Hematopoietic multipotent progenitor cell treated with erythropoietin and hydrocortisone succinate and interleukin-3 and kit ligand, for 6 days (in vitro differentiated cells): ENCODE measurements around the gene COPA.
"Not testable (repeated sequence)": the region's sequence is repeated elsewhere in the genome, so short reads cannot be mapped to it uniquely, and the experiment has no call there.

Source experiments
- DNase-seq: peaks from one replicate; pipeline ENCODE4 v3.0.0-alpha.2; 2015

The COPA gene

DNA sequence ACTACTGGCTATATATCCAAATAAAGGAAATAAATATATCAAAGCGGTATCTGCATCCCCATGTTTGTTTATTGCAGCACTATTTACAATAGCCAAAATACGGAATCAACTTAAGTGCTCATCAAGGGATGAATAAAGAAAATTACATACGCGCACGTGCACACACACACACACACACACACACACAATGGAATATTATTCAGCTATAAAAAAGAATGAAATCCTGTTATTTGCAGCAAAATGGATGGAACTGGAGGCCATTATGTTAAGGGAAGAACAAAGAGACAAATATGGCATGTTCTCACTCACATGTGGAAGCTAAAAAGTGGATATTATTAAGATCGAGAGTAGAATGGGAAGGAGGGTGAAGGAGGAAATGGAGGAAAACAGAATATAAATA is 20.2 kb downstream of the COPA start:
- DNase-seq = no peak

DNA sequence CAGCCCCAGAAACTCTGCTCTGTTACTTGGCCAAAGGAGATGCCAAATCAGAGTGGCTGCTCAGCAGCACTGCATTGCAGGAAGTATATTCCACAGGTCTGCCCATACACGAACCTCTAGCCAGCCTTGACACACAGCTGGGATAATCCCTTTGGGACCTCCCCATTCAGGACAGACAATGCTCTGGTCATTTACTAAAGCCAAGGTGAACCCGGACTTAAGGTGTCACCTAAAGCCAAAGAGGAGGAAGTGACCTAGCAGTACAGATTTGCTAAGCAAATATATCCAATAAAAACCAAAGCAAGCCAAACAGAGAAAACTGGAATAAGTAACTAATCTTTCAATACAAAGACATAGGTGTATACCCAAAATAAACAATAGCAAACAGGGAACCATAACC is 27.7 kb downstream of the COPA start:
- DNase-seq = no peak

- DNase-seq = no peak
Observed at GRCh38 chr1:160309571-160309970, 33.5 kb downstream of the COPA start.

GRCh38 chr1:160309185-160309557 is 33.9 kb downstream of the COPA start:
- DNase-seq = no peak

DNA sequence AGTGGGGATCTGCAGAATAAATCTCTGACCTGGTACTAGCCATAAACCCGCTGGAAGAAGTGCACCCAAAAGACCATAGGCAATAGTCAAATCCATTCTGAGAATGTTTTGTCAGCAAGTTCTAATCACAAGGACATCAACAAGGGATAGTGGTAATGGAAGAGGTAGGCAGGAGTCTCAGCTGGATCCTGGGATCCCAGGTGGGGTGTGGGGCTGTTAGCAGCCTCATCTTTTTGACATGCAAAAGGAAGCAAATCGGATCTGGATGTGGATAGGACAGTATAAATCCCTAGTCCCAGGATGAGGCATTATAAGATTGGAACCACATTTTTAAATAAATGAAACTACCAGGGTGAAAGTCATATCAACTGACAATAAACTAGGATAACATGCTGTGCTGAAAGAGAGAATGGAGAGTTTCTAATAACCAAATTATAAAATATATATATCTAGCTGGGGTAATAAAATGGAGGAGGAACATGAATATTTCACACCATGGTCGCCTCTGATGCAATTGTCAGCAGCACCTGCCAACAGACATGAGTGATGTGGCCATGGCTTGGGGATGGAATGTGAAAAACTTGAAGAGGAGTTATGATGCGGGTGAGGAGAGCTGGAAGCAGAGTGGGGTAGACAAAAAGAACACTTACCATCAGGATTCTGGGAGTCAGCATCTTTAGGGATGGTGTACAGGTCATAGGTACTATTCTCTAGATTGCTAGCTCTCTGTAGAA is 34.4 kb downstream of the COPA start:
- no peak for DNase-seq

GRCh38 chr1:160307118-160307791 is 35.8 kb downstream of the COPA start:
- DNase-seq = no peak

DNA sequence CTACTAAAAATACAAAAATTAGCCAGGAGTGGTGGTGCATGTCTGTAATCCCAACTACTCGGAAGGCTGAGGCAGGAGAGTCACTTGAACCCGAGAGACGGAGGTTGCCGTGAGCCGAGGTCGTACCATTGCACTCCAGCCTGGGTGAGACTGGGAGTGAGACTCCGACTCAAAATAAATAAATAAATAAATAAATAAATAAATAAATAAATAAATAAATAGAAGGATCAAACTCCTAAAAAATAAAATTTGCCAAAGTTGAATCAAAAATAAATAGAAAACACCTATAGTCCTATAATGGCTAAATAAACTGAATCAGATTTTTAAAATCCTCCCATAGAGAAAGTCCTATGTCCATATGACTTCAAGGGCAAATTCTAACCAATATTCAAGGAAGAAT is 42.9 kb downstream of the COPA start:
- DNase-seq = no peak

DNA sequence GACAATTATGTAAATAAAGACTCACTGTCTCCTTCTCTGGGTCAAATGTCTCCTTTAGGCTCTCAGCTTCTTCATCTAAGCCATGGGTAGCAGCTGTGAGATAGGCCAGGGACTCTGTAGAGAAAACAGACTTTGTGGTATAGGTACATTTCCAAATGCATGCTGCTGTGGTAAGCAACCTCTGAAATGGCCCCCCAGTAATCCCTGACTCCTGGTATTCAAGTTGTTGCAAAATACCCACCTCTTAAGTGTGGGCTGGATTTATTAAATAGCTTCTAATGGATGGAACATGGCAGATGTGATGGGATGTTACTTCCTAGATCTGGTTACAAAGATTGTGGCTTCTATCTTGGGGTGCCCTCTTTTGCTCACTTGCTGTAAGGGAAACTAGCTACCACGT is 47.0 kb downstream of the COPA start:
- DNase-seq = no peak

- DNase-seq = no peak
Observed at GRCh38 chr1:160293020-160293968, 49.8 kb downstream of the COPA start.

- peak; percentile 80 for DNase-seq
Observed at GRCh38 chr1:160291248-160292220, 51.5 kb downstream of the COPA start.

GRCh38 chr1:160287769-160288168 is 55.3 kb downstream of the COPA start:
- DNase-seq = not testable (repeated sequence)

GRCh38 chr1:160285506-160285905 is 57.5 kb downstream of the COPA start:
- no peak for DNase-seq

- peak; percentile 97 for DNase-seq
Observed at GRCh38 chr1:160284782-160285344, 58.2 kb downstream of the COPA start, which contains the start of gene PEX19. Gene PEX19 (minus strand): TSS chr1:160285133. CDS start chr1:160285124, 9 bp downstream.

DNA sequence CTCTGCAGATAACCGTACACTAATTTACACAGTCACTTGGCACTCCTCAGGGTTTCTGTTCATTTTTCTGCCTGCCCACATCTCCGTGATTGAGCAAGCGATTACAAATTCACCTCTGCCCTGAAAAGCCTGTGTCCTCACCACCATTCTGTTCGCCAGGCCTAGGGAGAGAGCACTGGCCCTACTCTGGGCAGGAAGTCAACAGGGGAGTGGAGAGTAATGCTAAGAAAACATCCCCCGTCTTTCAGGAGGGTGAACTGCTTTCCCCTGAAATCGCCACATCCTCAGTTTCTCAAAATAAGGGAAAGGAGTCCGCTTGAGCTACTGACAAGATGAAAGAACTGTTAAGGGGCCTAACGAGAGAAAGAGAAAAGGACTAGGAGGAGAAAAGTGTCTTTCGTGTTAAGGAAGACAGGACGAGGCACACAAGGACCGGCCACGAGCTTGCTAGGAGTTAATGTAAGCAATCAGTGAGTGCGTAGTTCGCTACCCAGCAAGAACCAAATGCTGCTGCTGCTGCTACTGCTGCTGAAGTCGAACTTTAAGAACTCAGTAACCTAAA is 58.7 kb downstream of the COPA start:
- peak; percentile 43 for DNase-seq

DNA sequence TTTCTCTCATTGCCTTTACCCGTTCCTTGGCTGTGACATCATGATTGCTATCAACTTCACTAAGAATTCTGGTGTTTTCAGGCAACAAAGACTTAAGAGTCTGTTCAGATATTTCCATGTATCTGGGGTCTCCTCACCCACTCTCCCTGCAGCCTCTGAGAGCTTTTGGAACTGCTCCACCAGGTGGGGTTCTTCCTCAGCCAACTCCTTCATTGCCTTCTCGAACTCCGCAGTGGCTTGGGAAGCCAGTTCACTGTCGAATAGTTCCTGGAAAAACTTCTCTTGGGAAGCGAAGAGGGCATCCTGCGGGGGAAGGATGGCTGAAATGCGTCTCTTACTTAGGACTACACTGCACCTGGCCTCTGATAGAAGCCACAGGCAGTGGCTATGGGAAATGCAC is 60.2 kb downstream of the COPA start:
- DNase-seq = no peak

DNA sequence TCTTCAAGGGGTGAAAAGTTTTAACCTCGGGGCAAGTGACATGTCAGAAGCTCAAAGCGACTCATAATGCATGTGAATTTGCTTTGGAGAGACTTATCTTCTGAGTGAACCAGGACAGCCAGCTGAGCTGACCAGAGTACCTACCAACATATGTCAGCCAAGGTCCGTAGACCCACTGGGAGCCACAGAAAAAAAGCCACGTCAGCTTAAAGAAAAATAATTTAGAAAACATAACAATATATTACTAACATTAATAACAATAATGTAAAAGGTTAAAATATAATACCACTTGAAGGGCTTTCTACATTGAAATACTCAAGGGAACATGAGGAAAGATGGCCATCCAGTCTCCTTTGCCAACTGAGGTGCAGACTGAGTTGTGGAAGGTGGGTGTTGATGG is 65.1 kb downstream of the COPA start:
- DNase-seq = no peak

GRCh38 chr1:160277330-160277729 is 65.7 kb downstream of the COPA start:
- no peak for DNase-seq

- no peak for DNase-seq
Observed at GRCh38 chr1:160271025-160271424, 72.0 kb downstream of the COPA start.

- DNase-seq = no peak
Observed at GRCh38 chr1:160267284-160267991, 75.6 kb downstream of the COPA start.

DNA sequence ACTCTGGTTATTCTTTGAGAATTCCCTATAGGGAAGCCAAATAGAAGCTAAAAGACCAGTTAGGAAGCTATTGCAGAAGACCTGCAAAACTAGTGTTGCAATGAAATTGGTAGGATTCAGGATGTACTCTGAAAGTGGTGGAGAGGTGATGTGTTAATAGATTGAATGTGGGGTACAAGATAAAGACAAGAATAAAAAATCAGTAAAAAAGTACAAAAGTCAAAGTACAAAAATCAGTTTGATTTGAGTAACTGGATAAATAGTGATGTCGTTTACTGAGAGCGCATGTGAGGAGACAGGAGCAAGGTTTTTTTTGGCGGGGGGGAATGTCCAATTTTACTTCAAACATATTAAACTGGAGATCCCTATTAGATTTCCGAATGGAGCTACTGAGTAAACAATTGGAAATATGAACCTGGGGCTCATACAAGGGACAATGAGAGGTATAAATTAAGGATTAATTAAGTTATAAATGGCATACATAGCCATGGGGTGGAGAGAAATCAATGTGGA is 78.2 kb downstream of the COPA start:
- no peak for DNase-seq
